ENCODE data around the gene PDZK1IP1. TPM values are rescaled to one million over a fixed set of nuclear protein-coding genes. Genes with fewer than 3 reads are reported as not detected.
"Not testable (repeated sequence)": the region's sequence is repeated elsewhere in the genome, so short reads cannot be mapped to it uniquely, and the experiment has no call there.

The PDZK1IP1 gene
- total RNA-seq, 1 donor from 2014 or later, result 91.1 TPM

DNA sequence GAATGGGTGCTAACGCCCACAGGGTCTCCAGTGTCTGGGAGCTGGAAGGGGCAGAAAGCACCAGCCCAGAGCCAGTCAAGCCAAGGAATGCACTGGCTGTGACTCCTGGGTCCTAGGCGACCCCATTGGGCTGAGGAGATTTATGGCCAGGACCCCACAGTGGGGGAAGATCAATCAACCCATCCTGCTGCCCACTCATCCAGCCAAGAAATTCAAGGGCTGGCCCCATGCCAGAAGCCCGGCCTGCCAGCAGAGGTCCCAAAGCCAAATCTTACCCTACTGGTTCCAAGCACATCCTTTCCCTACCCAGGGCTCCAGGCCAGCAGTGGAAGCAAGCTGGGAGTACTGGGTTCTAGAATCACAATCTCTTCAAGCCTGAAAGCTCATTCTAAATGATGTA lies 6.8 kb upstream of the PDZK1IP1 start:
- no peak for DNase-seq (ENCODE audit: low spot score)

DNA sequence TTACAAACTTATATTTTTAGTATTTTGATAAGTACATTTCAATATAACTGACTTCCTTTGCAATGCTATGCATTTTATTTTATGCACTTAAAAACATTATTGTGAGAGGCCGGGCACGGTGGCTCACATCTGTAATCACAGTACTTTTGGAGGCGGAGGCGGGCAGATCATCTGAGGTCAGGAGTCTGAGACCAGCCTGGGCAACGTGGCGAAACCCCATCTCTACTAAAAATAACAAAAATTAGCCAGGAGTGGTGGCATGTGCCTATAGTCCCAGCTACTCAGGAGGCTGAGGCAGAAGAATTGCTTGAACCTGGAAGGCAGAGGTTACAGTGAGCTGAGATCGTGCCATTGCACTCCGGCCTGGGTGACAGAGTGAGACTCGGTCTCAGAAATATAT lies 6.1 kb upstream of the PDZK1IP1 start:
- not testable (repeated sequence) for DNase-seq (ENCODE audit: low spot score)

DNA sequence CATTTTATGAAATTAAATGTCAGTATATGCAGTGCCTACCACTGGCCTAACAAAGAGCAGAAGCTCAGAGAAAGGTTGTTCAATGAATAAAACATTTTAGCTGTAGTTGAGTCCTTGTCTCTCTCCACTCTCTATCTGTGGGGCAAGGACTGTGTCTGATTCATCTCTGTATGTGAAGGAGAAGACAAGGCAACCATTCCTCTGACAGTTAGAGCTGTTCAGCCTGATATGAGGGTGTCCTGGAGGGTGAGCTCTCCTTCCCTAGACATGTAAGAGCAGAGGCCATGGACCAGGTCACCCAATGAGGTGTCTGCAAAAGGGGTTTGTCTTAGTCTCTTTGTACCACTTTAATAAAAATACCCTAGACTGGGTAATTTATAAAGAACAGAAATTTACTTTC lies 4.5 kb upstream of the PDZK1IP1 start:
- DNase-seq (ENCODE audit: low spot score), result no peak

DNA sequence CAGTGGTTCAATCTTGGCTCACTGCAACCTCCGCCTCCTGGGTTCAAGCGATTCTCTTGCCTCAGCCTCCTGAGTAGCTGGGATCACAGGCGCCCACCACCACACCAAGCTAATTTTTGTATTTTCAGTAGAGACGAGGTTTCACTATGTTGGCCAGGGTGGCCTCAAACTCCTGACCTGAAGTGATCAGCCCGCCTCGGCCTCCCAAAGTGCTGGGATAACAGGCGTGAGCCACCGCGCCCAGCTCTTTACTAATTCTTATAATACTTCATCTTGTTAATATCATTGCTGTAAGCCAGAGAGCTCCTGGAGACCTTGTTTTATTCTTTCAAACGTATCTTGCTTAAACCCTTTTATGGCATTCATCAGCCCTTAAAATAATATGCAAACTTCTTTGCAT lies 3.7 kb upstream of the PDZK1IP1 start:
- DNase-seq (ENCODE audit: low spot score), result not testable (repeated sequence)

DNA sequence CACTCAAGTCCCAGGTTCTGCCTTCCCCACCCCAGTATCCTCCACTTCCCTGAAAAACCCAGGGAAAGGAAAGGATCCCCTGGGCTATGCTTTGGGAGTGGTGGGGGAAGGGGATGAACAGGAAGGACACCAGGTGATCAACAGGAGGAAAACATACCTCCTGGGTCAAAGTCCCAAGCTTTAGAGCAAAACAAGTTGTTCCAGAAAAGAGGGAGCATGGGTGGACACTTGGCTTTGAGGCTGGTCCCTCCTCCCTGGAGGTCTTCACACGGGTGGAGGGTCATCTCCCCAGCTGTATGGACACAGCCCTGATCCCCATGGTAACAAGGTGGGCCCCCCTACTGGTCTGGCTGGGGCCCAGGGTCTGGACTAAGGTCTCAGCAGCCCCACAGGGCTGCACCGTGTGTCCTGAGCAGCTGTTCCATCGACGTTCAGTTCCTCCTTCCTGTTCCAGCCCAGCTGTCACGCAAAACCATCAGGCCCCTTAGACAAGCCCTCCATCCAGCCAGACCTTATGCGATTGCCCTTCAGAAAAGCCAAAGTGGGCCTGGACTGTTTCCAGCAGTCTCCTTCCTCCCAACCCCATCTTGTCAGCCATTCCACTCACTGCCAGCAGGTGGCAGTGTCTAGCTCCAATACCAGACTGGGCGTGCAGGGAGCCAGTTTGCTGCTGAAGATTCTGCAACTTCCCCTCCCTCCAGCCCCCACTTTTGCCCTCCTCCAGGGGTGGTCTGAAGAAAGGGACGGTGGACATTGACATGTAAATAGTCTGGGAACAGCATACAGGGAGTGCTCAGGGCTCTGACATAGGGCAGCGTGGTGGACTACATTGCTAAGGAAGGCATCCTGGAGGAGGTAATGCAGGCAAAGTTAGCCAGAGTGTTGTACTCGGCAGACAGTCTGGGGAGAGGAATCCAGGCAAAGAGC lies 2.9 kb upstream of the PDZK1IP1 start:
- peak; percentile 83 for DNase-seq (ENCODE audit: low spot score)

DNA sequence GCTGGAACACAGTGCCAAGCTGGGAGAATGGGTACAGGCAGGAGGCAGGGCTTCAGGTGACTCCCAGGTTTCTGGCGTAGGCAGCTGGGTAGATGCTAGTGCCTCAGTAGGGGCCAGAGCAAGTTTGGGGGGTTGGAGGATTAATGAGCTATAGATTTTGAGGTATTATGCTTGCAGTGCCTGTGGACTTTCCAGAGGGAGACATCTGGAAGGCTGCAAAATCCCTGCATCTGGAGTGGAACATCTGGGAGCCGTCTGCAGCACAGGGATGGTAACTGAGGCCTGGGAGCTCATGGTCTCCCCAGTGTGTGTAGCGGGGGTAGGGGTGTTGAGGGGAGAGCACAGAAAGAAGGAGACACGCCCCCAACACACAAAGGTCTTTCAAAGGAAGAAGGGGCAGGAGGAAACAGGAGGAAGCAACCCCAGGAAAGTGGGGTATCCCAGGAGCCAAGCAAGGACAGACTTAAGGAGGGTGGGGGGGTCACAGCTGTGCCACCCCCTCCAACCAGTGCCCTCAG lies 2.2 kb upstream of the PDZK1IP1 start:
- peak; percentile 45 for DNase-seq (ENCODE audit: low spot score)

DNA sequence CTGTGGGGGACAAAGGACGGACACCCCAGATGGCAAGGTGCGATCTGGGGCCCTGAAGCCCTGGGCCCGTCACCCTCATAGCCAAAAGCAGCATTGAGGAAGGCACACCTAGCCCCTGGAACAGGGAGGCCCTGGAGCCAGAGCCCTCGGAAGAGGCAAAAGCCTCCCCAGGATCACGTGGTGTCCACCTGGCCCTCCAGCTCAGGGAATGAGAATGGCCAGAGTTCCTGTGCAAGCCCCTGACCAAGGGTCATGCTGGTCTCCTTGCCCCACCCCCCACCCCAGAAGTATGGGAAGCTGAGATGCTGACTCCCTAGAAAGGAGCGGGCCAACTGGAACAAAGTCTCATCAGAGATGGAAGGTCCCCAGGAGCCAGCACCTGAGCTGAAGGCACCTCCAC lies 1.0 kb upstream of the PDZK1IP1 start:
- DNase-seq (ENCODE audit: low spot score), result no peak

DNA sequence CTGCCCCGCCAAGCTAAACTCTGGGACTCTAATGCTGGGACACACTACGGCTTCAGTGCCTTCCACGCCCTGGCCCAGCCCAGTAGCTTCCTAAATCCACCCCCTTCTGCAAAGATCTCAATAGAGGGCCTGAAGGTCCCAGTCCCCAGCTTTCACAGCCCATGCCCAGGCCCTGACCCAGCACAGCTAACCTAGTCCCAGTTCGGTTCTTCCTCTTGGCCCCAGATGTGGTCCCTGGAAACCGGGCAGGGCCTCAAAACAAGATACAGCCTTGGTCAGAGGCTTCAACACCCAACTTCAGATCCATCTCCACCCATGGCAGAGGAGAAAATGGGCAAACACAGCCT lies 646 bp upstream of the PDZK1IP1 start:
- DNase-seq (ENCODE audit: low spot score), result no peak

DNA sequence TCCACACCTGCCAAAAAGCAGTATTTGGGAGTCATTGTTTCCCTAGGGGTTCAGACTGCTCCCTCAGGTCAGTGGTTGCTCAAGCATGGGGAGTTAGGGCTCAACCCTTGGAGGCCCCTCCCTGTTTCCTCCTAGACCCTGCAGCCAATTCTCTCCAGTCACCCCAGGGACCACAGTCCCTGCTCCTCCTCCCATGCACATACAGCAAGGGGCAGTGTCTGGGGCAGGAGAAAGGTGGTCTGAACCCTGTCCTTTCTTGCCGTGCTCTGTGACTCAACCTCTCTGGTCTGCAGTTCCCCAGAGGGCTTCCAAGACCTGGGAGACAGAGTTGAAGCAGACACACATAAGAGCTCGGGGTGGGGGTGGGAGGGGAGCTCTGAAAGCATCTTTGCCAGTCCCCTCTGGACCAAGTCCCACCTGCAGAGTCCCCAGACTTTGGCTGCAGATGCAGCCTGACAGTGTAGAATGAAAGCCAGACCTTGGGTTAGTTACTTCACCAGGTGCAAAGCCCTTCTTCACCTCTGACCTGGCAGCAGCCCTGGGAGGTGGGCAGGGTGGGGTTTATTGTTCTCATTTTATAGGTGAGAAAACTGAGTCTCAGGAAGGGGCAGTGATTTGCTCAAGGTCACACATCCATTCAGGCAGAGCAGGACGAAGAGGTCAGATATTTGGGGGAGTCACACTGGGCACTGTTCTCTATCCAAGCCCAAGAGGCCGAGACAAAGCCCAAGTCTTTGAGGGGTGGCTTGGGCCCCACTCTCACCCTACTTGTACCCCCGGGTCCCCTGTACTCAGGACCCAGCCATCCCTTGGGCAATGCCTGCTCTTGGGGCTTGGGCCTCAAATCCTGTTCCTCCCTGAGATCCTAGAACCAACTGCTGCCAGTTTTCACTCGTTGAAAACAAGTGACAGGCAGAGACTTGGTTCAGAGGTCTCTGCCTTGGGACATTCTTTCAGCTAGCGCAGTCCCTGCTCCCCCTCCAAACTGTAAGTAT lies 748 bp downstream of the PDZK1IP1 start:
- no peak for DNase-seq (ENCODE audit: low spot score)

DNA sequence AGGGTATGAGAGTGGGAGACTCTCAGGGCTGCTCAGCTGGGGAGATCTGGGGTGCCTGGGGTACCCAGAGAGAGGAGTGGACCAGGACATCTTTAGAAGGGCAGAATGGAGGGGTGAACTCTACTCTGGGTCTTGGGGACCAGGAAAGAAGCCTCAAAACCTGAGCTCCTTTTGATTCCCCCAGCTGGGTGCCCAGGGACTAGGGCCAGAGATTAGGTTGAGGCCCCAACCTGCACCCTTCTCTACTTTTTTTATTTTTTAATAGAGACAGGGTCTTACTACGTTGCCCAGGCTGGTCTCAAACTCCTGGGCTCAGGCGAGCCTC lies 1.9 kb downstream of the PDZK1IP1 start:
- DNase-seq (ENCODE audit: low spot score), result no peak

DNA sequence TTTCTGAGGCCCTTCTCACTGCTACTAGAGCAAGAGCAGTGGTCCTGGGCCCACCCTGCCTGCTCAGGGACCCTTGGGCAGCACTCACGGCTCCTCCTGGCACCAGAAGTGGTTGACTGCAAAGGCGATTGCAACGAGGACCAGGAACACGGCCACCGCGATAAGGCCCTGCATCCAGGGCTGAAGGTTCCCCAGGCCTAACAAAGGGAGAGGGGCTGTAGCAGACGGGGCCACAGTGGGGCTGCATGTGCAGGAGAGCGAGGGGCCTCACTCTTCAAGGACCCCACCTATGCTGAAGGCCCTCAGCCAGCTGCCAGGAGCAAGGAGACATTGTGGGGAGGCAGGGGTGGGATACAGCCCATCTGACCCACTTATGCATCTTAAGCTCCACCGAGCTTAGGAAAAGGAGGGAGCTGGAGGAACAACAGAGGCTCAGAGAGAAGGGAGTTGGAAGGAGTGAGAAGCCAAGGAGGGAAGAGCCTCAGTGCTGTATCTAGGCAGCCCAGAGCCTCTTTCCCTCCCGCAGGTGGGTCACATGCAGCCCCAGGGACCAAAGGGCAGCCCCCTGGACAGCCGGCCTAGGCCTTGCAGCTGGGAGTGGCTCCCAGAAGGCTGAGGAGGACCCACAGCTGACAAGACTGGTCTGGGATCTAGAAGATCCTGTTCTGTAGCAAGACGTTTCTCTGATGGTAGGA lies 2.5 kb downstream of the PDZK1IP1 start:
- DNase-seq (ENCODE audit: low spot score), result peak; percentile 42

DNA sequence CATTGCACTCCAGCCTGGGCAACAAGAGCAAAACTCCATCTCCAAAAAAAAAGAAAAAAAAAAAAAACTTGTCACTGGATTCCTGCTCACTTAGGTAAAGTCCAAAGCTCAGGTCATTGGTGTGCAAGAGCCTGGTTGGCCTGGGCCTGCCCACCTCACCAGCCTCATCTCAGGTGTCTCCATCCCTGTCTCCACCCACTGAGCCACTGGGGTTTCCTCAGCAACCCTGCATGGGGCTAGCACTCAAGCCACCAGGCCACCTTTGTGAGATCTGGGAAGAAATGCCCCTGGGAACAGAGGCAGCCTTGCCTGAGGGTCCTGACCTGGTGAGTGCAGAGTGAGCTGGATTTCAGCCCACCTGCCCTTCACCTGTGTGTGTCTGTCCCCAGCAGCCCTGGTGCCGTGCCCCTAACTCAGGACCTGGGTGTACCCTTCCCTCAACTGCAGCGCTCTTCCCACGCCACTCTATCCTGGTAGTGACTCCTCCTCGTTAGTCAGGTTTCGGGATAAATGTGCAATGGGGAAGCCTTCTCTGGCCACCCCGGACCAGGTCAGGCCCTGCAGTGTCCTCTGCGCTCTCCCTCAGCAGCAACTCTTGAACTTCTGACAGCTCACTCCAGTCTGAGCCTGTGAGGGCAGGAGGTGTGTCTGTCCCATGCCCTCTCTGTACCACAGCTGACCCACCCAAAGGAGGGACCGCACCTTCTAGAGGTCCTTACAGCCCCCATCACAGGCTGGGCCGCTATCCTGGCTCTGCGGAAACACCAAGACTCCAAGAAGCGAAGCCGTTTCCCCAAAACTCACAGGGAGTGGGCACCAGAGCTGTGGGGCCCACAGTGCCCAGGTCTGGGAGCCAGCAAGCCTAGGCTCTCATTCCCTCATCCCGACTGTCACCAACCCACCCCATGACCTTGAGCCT lies 3.3 kb downstream of the PDZK1IP1 start:
- DNase-seq (ENCODE audit: low spot score), result no peak

DNA sequence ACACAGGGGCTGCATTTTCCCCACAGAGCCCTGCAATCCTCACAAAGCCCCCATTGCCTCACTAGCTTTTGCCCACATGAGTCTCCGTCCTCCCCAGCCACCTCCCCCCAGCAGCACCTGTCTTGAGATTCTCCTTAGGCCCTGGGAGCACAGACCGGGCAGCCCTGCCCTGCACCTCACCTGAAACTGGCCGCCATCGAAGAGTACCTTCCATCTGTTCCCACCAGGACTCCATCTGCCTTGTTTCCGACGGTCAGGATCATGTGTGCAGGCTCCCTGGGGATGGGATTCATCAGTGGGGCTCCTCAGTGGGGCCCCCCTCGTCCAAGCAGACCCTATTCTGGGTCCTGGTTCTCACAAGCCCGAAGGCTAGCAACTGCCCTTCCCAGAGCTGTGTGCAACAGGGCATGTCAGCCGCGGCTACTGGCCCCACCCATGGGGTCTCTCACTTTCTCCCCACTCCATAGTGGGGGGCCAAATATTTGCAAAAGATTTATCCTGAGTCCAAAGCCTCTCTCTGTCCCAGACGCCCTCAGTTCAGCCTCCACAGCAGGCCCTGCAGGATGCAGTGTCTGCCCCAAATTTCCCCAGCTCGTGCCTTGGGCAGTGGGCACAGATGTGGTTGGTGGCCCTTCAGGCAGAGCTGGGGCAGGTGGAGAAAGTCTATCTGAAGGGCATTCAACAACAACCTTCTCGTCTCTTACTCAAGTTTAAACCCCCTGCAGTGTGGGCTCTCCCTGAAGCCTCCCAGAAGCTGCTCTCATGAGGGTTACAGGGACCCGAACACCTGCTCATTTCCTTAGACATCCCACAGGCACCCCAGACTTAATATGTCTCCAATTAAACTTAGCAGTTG lies 4.8 kb downstream of the PDZK1IP1 start:
- DNase-seq (ENCODE audit: low spot score), result no peak

DNA sequence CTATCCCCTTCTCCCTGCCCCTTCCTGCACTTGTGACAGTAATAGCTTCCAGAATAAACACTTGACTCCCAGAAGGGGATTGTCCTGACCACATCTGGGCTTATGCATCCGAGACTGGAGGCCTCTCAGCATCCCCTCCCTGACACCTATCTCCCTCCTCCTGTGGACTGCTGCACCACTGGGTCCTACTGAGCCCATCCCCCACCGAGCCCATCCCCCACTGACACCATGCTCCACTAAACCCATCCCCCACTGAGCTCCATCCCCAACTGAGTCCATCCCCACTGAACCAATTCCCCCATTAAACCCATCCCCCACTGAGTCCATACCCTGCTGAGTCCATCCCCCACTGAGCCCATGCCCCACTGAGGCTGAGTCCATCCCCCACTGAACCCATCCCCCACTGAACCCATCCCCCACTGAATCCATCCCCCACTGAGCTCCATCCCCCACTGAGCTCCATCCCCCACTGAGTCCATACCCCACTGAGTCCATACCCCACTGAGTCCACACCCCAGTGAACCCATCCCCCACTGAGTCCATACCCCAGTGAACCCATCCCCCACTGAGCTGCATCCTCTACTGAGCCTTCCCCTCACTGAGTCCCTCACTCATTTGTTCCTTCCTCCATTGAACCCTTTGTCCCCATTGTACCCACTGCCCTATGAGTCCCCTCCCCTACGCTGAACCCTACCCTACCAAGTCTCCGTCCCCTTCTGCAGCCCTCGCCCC lies 5.6 kb downstream of the PDZK1IP1 start:
- no peak for DNase-seq (ENCODE audit: low spot score)

DNA sequence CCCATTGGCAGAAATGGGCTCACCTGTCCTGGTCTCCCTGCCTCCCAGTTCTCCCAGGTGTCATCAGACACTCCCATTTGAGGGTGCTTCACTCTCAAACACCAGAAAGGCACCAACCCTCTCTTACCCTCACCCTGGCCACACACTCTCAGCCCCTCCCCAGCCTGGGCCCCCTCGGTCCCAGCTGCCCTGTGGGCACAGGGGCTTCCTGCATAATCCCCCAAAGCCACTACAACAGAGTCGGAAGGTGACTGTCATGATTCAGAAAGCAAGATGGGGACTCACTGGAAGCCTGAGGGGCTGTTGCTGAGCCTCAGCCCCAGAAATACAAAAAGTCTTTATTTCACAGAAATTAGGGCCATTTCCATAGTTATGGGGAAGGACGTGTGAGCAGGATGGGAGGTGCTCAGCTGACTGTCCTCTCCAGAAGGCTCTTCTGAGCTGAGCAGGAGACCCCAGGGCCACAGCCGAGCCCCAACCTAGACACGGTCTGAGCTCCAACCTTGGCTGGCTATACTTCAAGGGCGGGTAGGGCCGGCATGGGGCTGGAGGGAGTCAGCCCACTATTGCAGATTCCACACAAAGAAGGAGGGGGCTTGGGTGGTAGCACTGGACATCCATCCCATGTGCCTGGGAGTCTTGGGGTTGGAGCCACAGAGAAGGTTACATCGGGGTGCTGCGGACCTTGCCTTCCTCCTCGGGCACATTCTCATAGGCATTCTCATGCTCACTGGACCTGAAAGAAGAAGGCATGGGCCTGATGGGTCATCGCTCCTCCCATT lies 6.3 kb downstream of the PDZK1IP1 start:
- DNase-seq (ENCODE audit: low spot score), result no peak

DNA sequence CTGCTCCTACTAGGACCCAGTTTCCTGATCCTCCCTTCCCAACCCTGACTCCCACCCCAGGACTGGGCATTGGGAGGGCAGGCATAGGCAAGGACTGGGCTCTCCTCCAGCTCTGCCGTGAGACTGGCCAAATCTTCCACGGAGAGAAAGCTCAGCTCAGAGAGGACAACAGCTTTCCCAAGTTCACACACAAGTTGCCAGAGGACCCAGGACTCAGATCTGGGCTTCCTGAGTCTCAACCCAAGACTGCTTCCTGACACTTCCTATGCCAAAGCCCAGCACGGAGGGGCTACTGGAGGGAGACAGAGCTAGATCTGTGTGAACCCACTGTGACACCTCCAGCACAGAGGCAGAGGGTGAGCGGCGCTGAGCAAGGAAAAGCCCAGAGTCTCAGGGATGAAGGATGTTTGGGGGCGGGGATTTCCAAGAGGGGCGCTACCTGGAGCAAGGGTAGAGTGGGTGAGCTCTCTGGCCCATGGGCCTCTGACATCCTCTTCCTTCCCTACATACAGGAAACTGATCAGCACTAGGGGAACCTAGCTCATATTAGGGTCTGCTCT lies 7.1 kb downstream of the PDZK1IP1 start:
- DNase-seq (ENCODE audit: low spot score), result no peak

DNA sequence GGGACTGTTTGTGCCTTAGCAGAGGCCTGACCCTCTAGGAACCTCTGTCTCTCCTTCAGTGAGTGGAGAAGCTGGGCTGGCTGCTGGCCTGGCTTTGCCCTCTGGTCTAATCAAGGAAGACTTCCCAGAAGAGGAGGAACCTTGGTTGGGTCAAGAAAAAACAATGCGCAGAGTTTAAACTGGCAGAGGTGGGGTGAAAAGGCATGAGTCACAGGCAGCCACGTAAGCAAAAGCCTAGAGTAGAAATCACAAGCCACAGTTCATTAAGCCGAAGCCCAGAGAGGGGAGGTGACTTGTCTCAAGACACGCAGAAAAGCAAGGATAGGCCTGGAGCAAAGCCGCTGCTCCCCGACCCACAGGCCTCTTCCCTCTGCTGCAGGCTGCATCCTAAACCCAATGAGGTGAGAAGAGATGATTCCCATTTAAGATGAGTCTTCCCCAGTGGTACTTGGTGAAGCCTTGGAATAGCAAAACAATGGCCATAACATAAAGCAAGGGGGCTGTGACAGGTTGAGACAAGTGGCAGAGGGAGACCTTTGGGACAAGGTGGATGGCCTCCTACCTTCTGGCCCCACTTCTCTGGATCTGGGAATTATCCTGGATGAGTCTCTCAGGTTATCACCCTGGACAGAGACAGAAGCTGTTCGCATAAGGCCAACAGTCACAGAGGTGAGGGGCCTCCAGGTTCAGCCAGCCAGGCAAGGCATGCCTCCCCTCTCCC lies 7.7 kb downstream of the PDZK1IP1 start:
- peak; percentile 51 for DNase-seq (ENCODE audit: low spot score)

Measured in mucosa of gallbladder (tissue), 1 donor.